PFSK-1 (cell line): ENCODE data around the gene FFAR2.

Experiments
- FOXP2 ChIP-seq: optimal IDR thresholded peaks from 2 replicates; pipeline ENCODE3; 2011; ENCODE audit warnings: borderline replicate concordance, control low read depth, inconsistent platforms; ENCODE audit not compliant: insufficient read depth; ENCODE audit errors: extremely low read length, extremely low read depth
- POLR2AphosphoS5 ChIP-seq: IDR thresholded peaks from 2 replicates; pipeline ENCODE4 v1.6.1; 2012; ENCODE audit warnings: low read depth, mild to moderate bottlenecking, control low read depth, low read length, moderate library complexity
- SIN3A ChIP-seq: IDR thresholded peaks from 2 replicates; pipeline ENCODE4 v1.6.1; 2012; ENCODE audit warnings: mild to moderate bottlenecking, low read length, moderate library complexity, borderline replicate concordance; ENCODE audit not compliant: insufficient read depth
- TAF1 ChIP-seq: IDR thresholded peaks from 2 replicates; pipeline ENCODE4 v1.6.1; 2012; ENCODE audit warnings: low read length, control low read depth, borderline replicate concordance; ENCODE audit not compliant: insufficient read depth
- TF ChIP-seq, protein P1 (sequence below), 2 experiments: IDR thresholded peaks; 2 replicates each; pipeline versions ENCODE4 v1.6.1 to v1.8.0; 2011 to 2012; ENCODE audit warnings: low read depth in 2 of 2, low read length in 2 of 2, control low read depth in 1 of 2, inconsistent platforms in 1 of 2, mild to moderate bottlenecking in 1 of 2, moderate library complexity in 1 of 2; ENCODE audit not compliant: insufficient read depth in 1 of 2

Gene FFAR2

DNA sequence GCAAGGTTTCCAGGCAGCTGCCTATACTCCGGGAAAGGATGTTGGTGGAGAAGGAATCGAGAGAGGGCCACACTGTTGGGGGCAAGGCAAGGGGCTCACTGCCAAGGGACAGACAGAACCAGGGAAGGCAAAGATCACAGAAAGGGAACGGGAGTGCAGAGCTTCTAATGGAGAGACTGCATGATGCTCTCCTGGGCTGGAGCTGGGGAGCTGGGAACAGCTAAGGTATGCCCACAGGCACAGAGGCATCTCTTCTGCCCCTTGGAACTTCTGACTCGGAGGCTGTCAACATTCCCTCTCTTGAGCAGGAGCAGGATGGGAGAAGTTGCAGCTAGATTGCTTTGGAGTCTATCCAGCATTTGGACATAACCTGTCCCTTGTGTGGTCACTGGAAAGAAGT is 22.4 kb upstream of the FFAR2 start:
- TF ChIP-seq FOXP2, result no peak
- TF ChIP-seq TAF1, result no peak
- TF ChIP-seq POLR2AphosphoS5, result no peak
- no peak for TF ChIP-seq SIN3A
- TF ChIP-seq, protein P1, sequence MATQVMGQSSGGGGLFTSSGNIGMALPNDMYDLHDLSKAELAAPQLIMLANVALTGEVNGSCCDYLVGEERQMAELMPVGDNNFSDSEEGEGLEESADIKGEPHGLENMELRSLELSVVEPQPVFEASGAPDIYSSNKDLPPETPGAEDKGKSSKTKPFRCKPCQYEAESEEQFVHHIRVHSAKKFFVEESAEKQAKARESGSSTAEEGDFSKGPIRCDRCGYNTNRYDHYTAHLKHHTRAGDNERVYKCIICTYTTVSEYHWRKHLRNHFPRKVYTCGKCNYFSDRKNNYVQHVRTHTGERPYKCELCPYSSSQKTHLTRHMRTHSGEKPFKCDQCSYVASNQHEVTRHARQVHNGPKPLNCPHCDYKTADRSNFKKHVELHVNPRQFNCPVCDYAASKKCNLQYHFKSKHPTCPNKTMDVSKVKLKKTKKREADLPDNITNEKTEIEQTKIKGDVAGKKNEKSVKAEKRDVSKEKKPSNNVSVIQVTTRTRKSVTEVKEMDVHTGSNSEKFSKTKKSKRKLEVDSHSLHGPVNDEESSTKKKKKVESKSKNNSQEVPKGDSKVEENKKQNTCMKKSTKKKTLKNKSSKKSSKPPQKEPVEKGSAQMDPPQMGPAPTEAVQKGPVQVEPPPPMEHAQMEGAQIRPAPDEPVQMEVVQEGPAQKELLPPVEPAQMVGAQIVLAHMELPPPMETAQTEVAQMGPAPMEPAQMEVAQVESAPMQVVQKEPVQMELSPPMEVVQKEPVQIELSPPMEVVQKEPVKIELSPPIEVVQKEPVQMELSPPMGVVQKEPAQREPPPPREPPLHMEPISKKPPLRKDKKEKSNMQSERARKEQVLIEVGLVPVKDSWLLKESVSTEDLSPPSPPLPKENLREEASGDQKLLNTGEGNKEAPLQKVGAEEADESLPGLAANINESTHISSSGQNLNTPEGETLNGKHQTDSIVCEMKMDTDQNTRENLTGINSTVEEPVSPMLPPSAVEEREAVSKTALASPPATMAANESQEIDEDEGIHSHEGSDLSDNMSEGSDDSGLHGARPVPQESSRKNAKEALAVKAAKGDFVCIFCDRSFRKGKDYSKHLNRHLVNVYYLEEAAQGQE (IDR thresholded peaks at IDR 0.05; ENCODE audit: insufficient read depth in 1 of 2, low read depth in 2 of 2, low read length in 2 of 2), result no peak

DNA sequence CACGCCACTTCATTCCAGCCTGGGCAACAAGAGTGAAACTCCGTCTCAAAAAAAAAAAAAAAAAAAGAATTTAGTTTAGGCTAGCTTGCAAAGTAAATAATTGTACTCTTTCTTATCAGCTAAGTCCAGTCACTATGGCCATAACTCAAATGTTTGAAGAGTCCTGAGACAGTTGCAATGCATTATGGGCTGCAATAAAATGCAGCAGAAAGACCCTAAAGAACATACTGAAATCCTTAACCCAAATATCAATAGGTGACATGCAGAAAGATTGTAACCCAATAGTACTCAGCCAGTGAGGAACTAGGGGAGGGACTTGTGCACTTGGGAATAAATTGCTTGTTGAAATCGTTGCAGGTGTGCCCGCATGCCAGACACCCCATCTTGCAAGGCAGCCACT is 20.9 kb upstream of the FFAR2 start:
- no peak for TF ChIP-seq SIN3A
- TF ChIP-seq, protein P1 (IDR thresholded peaks at IDR 0.05; ENCODE audit: insufficient read depth in 1 of 2, low read depth in 2 of 2, low read length in 2 of 2), result no peak
- no peak for TF ChIP-seq TAF1
- TF ChIP-seq POLR2AphosphoS5, result no peak

DNA sequence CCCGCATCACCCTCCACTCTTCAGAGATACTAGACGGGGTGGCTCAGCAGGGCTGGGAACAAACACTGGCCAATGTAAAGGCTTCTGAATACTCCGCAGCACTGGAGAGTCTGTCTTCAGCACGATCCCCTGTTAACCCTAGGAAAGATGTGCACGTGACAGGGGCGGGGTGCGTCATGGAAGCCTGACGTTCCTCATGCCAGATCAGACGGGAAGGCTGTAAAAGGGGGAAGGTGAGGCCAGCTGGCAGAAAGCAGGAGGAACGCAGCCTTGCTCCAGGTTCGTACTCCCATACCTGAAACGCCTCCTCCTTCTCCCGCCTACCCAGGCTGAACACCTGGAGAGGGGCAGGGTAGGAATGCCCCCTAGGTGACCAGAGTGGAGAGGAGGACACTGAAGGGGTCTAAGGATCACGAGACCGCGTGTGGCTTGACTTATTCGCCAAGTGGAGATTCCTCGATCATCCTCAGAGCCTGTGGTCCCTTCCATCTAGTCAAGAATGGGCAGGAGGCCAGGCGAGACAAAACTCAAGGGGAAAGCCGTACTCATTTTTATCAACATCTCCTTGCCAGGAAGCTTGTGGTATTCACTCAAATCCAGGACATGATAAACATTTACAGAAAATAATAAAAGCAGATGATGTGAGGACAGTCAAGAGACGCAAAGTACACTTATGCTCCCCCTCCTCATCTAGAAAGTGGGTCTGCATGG is 18.2 kb upstream of the FFAR2 start:
- TF ChIP-seq SIN3A (no peak), FOXP2 (no peak), TAF1 (no peak), POLR2AphosphoS5 (no peak)
- TF ChIP-seq, protein P1 (IDR thresholded peaks at IDR 0.05; ENCODE audit: insufficient read depth in 1 of 2, low read depth in 2 of 2, low read length in 2 of 2), result no peak

DNA sequence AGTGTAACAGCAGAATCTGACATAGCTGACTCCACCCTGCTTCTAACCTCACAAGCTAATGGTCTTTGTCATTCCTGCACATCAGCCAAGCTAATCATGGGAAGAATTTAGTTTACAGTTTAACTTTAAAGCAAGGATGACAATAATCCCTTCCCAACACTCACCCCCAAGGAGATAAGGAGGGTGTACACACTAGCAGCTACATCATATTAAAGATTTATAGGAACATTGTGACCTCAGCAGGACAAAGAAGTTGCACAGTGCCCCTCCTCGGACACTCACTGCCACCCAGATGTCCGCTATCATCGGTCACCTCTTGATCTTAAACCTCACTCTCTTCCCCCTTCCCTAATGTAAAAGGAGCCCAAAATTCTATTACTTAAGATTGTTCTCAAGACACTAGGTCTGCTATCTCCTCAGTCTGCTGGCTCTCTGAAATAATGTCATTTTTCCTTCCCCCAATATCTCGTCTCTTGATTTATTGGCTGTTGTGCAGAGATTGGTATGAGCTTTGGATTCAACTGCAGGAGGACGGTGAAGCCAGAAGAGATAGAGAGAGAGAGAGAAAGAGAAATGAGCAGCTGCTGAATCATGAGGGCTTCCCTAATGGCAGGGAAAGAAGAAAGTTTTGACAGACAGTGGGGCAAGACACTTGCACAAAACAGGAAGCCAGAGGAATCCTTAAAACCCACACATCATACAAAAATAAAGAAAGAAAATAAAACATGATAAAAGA is 17.5 kb upstream of the FFAR2 start:
- TF ChIP-seq FOXP2 (no peak), POLR2AphosphoS5 (no peak), SIN3A (no peak), TAF1 (no peak)
- TF ChIP-seq, protein P1 (IDR thresholded peaks at IDR 0.05; ENCODE audit: insufficient read depth in 1 of 2, low read depth in 2 of 2, low read length in 2 of 2), result no peak
